Stimulated activated CD8-positive, alpha-beta memory T cell treated with anti-CD3 and anti-CD28 coated beads, Interleukin-7, amount 100 ng/mL, for 48 hours (primary cell): Measurements from ENCODE around the gene ADCYAP1R1.

Source experiments
- DNase-seq, 2 donors: peaks; one replicate each; pipeline ENCODE4 v3.0.0-alpha.2; 2020; ENCODE audit warnings: low read depth in 1 of 2; ENCODE audit errors: extremely low read depth in 1 of 2

Gene ADCYAP1R1

GRCh38 chr7:31104361-31105255, 52.5 kb downstream of the ADCYAP1R1 start:
- DNase-seq = no peak

- no peak for DNase-seq
These were observed 53.3 kb downstream of the ADCYAP1R1 start for GRCh38 chr7:31105256-31105950.

DNA sequence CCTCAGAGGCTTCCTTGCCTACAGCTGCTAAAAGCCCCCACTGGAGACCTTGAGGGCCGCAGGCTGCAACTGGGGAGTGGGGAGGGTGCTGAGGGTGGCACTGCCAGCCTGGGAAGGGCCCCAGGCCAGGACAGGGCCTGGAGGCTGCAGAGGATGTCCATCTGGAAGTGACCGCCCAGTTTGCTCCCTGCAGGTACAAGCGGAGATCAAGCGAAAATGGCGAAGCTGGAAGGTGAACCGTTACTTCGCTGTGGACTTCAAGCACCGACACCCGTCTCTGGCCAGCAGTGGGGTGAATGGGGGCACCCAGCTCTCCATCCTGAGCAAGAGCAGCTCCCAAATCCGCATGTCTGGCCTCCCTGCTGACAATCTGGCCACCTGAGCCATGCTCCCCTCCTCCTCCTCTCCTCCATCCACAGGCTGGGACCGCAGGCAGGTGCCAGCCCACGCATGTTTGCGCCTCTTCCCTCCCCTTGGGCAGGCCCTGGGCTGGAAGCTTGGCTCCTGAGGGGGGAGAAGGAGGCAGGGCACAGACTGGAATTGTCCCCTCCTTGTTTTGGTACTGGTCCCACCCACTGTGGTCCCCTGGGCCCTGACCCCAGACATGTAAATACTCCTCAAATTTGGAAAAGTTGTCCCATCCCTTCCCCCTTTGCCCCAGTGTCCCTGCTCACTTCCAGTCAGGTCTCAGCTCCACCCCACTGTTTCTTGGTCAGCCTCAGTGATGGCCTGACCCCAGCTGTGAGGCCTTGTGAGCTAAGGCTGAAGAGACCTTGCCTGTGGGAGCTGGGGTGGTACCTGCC, 54.4 kb downstream of the ADCYAP1R1 start:
- no peak for DNase-seq

- DNase-seq = no peak
These were observed 55.3 kb downstream of the ADCYAP1R1 start for GRCh38 chr7:31107106-31108090.

- no peak for DNase-seq
These were observed 56.1 kb downstream of the ADCYAP1R1 start for GRCh38 chr7:31108097-31108657.

DNA sequence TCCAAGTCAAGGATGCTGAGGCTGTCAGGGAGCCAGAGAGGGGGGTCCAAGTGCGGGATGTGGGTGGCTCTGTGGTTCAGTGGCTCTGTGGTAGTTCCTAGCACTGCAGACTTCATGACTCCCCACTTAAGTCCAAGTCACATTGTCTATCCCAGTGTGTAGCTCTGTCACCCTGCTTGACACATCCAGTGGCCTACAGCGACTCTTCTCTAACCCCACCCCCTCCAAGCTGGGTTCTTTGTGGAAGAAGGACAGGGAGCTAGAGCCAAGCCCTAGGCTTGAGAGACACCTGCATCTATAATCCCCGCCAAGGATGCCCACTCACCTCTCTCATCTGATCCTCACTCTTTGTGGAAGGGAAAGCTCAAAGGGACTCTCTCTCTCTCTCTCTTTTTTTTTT, 57.6 kb downstream of the ADCYAP1R1 start:
- no peak for DNase-seq

DNA sequence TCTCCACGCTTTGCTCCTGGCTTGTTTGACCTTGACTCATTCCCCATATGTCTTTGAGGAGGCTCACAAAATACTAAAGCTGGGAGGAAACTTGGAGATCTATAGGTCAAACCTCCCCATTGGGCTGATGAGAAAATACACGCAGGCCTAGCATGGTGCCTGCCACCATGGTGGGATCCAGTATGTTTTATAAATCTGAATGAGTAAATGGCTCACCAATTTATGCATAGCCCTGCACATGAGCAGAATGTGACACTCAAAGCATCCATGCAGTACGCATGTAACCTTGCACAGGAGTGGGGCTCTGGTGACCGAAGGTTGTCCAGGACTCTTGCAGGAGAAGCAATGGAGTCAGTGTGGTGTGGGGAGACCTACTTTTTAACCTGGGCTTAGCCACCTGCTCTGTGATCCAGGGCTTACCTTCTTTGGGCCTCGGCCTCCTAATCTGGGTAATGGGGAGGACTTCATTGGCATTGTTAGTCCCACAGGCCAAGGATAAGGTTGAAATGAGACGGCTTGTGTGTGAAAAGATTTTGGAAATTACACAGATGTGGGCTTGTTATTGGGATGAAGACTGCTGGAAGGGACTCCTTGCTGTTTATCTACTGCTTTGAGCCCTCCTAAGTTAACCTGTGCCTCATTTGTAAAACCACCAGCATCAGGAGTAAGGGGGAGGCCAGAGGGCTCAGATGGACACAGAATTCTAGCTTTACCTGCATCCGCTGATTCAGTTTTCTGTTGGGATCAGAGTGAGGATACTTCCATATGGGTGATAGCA, 58.4 kb downstream of the ADCYAP1R1 start:
- no peak for DNase-seq

- DNase-seq = no peak
These were observed 59.0 kb downstream of the ADCYAP1R1 start for GRCh38 chr7:31111109-31111451.

GRCh38 chr7:31113660-31114059, 61.6 kb downstream of the ADCYAP1R1 start:
- DNase-seq = no peak

DNA sequence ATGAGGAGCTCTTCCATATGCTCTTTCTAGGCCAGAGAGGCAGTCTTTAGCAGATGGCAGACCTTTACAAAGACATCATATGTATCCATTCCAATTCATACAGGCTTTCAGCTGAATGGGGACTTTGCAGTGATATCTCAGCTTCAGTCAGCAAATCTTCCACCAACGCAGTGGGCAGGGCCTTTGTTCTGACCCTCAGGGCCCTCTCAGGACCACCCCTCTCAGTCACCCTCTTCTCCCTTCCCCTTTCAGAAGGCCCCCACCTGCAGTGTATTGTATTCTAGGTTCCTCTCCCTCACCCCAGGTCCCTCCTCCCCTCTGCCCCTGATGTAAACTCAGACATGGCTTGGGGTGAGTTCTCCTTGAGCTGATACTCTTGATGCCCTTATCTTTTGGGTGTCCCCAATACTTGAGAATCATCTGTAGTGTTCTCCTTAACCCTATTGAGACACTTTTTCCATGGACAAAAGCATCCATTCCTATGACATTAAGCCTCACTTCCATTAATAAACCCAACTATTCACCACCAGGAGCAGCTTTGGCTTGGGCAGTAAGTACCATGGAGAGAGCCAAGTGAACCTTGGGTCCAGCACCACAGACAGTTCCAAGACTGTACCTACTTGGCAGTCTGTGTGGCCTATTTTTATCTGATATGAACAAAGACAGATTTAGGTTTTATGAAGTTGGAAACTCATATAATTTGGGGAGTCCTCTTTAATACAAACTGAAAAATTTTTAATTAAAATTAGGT, 62.7 kb downstream of the ADCYAP1R1 start:
- no peak for DNase-seq

DNA sequence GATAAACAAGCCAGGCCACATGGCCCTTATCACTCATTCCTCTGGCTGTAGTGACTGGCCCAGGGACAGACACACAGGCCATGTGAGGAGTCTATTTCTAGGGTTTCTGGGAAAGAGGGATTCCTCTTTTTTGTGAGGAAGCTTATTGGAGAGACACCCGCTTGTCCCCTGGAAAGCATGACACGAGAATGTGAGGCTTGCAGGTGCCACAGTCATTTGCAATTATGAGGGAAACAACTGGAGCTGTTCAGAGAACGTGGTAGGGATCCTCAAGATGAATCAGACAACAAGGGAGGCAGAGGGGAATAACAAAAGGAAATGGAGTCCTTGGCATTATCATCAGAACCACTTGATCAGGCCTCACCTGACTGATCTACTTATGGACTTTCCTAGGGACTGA, 64.5 kb downstream of the ADCYAP1R1 start:
- DNase-seq = no peak

- DNase-seq = no peak
These were observed 67.1 kb downstream of the ADCYAP1R1 start for GRCh38 chr7:31119249-31119648.

DNA sequence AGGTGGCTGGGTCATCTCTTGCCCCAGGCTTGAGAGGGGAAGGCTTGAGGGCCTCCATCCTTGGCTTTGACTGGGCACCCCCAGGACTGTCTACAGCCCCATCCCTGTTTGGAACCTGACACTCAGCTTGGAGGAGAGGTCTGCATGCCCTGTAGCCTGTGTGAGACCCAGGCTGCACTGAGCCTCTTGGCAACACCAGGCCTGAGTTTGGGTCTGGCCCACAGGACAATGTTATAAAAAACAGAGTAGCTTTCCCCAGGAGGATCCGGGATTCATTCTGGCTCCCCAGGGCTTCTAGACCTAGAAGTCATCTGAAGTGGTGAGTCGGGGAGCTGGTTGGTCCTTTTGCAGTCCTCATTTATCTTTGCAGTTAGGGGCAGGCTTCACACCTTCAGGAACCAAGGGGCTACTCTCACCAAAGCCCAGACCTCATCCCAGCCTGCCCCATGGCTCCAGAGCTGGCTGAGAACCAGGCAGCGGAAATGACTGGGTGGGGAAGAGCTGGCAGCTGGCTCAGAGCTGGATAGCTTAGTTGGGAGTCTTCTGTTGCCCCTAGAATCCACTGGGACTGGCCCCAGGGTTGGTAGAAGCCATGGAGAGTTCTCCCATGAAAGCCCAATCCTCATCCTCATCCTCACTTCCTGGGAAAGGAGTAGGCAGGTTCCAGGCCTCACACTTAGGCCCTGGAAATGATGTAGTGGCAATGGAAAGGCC, 68.8 kb downstream of the ADCYAP1R1 start:
- no peak for DNase-seq

DNA sequence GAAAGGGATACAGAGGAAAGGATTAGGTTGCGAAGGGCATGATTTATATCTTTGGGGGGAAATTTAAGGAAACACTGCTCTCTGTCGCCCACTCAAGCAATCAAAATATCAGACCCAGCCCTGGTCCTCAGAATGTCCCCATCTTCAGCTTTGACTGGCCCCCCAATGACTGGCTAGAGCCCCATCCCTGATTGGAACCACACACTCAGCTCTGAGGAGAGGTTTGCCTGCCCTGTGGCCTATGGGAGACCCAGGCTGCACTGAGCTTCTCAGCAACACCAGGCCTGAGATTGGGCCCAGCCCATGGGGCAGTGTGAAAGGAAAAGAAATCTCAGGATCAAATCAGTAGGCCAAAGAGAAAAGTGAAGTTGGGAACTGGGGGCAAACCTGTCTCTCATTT, 69.5 kb downstream of the ADCYAP1R1 start:
- DNase-seq = no peak

GRCh38 chr7:31122649-31123058, 70.5 kb downstream of the ADCYAP1R1 start:
- DNase-seq = no peak

GRCh38 chr7:31123321-31123720, 71.2 kb downstream of the ADCYAP1R1 start:
- DNase-seq = no peak

DNA sequence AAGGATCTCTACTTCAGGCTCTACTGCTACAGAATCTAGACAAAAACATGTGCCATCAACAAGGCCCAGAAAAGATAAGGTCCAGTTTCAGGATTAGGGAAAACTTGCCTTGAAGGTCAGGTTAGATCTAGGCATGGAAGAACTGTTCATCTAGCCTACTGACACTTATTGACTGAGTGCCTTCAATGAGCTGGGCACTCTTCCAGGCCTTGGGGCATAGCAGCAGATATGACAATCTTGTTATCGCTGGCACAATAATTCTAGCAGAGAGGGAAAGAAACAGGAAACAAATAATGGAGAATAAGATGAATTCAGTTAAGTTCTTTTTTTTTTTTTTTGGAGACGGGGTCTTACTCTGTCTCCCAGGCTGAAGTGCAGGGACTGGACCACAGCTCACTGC, 71.6 kb downstream of the ADCYAP1R1 start:
- no peak for DNase-seq

DNA sequence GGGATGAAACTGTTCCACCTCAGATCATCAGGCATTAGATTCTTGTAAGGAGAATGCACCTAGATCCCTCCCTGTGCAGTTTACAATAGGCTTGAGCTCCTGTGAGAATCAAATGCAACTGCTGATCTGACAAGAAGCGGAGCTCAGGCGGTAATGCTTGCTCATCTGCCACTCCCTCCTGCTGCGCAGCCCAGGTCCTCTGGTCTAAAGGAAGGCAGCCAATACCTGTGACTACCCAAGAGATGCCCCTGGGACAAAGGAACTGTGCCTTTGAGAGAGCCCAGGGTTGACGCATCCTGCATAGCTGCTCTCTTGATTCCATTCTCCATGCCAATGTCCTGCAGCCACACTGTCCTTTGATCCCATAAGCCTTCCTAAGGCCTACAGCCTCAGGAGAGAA, 73.1 kb downstream of the ADCYAP1R1 start:
- no peak for DNase-seq
